ENCODE measurements around the gene TBC1D17.

DNA sequence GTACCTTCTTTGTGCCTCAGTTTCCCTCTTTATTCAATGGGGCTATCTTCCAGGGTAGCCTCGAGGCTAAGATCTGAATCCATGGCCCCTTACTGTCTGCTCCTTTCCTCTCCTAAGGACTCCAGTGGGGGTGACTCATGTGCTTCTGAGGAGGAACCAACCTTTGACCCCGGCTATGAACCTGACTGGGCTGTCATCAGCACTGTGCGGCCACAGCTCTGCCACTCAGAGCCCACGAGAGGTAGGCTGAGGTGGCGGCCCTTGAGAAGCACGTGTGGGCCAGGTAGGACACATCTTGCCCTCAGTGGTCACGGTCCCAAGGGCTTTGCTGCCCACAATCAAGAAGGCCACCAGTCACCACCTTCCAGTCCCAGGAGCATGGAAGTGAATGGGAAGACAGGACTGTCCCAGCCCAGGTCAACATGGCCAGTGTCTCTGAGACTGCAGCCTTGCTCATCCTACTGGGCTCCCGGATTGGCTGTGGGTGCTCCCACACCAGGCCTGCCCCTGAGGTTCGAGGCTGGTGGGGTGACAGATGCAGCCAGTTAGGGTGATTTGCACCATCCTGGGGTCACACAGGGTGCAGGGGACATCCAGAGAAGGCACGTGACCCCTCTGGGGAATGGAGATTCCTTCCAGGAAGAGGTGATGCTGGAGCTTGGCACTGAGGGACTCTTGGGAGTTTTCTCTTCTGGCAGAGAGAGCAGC is 2.8 kb downstream of the TBC1D17 start:
- TF ChIP-seq, protein P1, sequence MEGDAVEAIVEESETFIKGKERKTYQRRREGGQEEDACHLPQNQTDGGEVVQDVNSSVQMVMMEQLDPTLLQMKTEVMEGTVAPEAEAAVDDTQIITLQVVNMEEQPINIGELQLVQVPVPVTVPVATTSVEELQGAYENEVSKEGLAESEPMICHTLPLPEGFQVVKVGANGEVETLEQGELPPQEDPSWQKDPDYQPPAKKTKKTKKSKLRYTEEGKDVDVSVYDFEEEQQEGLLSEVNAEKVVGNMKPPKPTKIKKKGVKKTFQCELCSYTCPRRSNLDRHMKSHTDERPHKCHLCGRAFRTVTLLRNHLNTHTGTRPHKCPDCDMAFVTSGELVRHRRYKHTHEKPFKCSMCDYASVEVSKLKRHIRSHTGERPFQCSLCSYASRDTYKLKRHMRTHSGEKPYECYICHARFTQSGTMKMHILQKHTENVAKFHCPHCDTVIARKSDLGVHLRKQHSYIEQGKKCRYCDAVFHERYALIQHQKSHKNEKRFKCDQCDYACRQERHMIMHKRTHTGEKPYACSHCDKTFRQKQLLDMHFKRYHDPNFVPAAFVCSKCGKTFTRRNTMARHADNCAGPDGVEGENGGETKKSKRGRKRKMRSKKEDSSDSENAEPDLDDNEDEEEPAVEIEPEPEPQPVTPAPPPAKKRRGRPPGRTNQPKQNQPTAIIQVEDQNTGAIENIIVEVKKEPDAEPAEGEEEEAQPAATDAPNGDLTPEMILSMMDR (IDR thresholded peaks at IDR 0.05; ENCODE audit: low read depth, low read length), result no peak
- no peak for TF ChIP-seq EZH2phosphoT487 (IDR thresholded peaks at IDR 0.05; ENCODE audit: low read depth)
